Activated CD8-positive, alpha-beta T cell treated with anti-CD3 and anti-CD28 coated beads, Interleukin-2, amount 10 ng/mL, durations not matched to agents 7 days and 5 days (primary cell): ENCODE data around the gene KIF25. TPM values are rescaled to one million over a fixed set of nuclear protein-coding genes. Genes with fewer than 3 reads are reported as not detected.

Source experiments
- ATAC-seq: fragments of 150-1000 bp; cut with Tn5 transposase; one replicate; pipeline ENCODE4 v1.10.0; 2021; ENCODE audit warnings: moderate library complexity
- CTCF ChIA-PET: fragments of 350-600 bp; sonication (Branson Sonifier 250); formaldehyde crosslinking; loops from one replicate; lab custom pipeline; 2021; ENCODE audit warnings: antibody characterized with exemption; lab: Charles Lee
- POLR2A ChIA-PET: fragments of 350-600 bp; sonication (Branson Sonifier 250); formaldehyde crosslinking; loops from one replicate; lab custom pipeline; 2021; ENCODE audit warnings: antibody characterized with exemption; lab: Charles Lee
- DNase-seq: peaks from one replicate; pipeline ENCODE4 v3.0.0-alpha.2; 2020
- H3K27ac Mint-ChIP-seq: one replicate; pipeline ENCODE4 v1.8.0; 2021; ENCODE audit warnings: mild to moderate bottlenecking, mixed read lengths
- H3K27me3 Mint-ChIP-seq: one replicate; pipeline ENCODE4 v1.8.0; 2021; ENCODE audit warnings: low read depth, mixed read lengths
- H3K36me3 Mint-ChIP-seq: one replicate; pipeline ENCODE4 v1.8.0; 2021; ENCODE audit warnings: low read depth, mixed read lengths
- H3K4me1 Mint-ChIP-seq: one replicate; pipeline ENCODE4 v1.8.0; 2021; ENCODE audit warnings: low read depth, mixed read lengths
- H3K4me3 Mint-ChIP-seq: one replicate; pipeline ENCODE4 v1.8.0; 2021; ENCODE audit warnings: mild to moderate bottlenecking, mixed read lengths
- H3K9me3 Mint-ChIP-seq: one replicate; pipeline ENCODE4 v1.8.0; 2022; ENCODE audit warnings: mixed read lengths; ENCODE audit not compliant: insufficient read depth
- total RNA-seq, 2 experiments: library from RNA; stranded (reverse); gene quantifications; one replicate each; pipeline ENCODE4 v1.2.3, GENCODE V29; 2021

Gene KIF25
- total RNA-seq, 2 experiments from 2014 or later, result not detected

GRCh38 chr6:167976708-167977107, 20.8 kb upstream of the KIF25 start:
- POLR2A ChIA-PET, result no interaction called here
- Mint-ChIP-seq H3K4me1 (no peaks in the 10 kb centered on the region), H3K27ac (no peak overlapping the region), H3K4me3 (no peak overlapping the region), H3K27me3 (peaks cover 3% of the 10 kb centered on the region), H3K36me3 (no peaks in the 10 kb centered on the region), H3K9me3 (no peaks in the 10 kb centered on the region)
- CTCF ChIA-PET, result no interaction called here
- ATAC-seq (no peak), DNase-seq (no peak)

- DNase-seq (no peak), ATAC-seq (no peak)
- H3K4me3 Mint-ChIP-seq, result no peak overlapping the region
- H3K27ac Mint-ChIP-seq, result no peak overlapping the region
- no peaks in the 10 kb centered on the region for H3K9me3 Mint-ChIP-seq
- H3K27me3 Mint-ChIP-seq, result peaks cover 3% of the 10 kb centered on the region
- ChIA-PET POLR2A (no interaction called here), CTCF (no interaction called here)
- no peaks in the 10 kb centered on the region for H3K4me1 Mint-ChIP-seq
- H3K36me3 Mint-ChIP-seq, result no peaks in the 10 kb centered on the region
Measured at GRCh38 chr6:167977717-167978467, 19.6 kb upstream of the KIF25 start.

GRCh38 chr6:167978607-167979006, 18.9 kb upstream of the KIF25 start:
- no peak overlapping the region for H3K27ac Mint-ChIP-seq
- H3K4me1 Mint-ChIP-seq, result no peaks in the 10 kb centered on the region
- no peak overlapping the region for H3K4me3 Mint-ChIP-seq
- H3K36me3 Mint-ChIP-seq, result no peaks in the 10 kb centered on the region
- ChIA-PET CTCF (no interaction called here), POLR2A (no interaction called here)
- DNase-seq, result no peak
- ATAC-seq, result no peak
- no peaks in the 10 kb centered on the region for H3K9me3 Mint-ChIP-seq
- H3K27me3 Mint-ChIP-seq, result peaks cover 3% of the 10 kb centered on the region

GRCh38 chr6:167979436-167980139, 17.9 kb upstream of the KIF25 start:
- H3K36me3 Mint-ChIP-seq, result no peaks in the 10 kb centered on the region
- no peak for DNase-seq
- no peak for ATAC-seq
- peaks cover 3% of the 10 kb centered on the region for H3K27me3 Mint-ChIP-seq
- H3K9me3 Mint-ChIP-seq, result no peaks in the 10 kb centered on the region
- H3K27ac Mint-ChIP-seq, result no peak overlapping the region
- CTCF ChIA-PET, result no interaction called here
- POLR2A ChIA-PET, result no interaction called here
- H3K4me3 Mint-ChIP-seq, result no peak overlapping the region
- no peaks in the 10 kb centered on the region for H3K4me1 Mint-ChIP-seq

GRCh38 chr6:167980911-167981580, 16.4 kb upstream of the KIF25 start:
- Mint-ChIP-seq H3K9me3 (no peaks in the 10 kb centered on the region), H3K4me3 (no peak overlapping the region), H3K36me3 (no peaks in the 10 kb centered on the region), H3K27ac (no peak overlapping the region), H3K4me1 (no peaks in the 10 kb centered on the region), H3K27me3 (peaks cover 3% of the 10 kb centered on the region)
- ATAC-seq (no peak), DNase-seq (no peak)
- ChIA-PET POLR2A (no interaction called here), CTCF (interaction anchor here (0.8 kb wide), 1 partner anchor 13 kb away, joined by 4 read pairs; no protein-coding TSS in a partner anchor)

GRCh38 chr6:167981916-167982462, 15.5 kb upstream of the KIF25 start:
- peaks cover 3% of the 10 kb centered on the region for H3K27me3 Mint-ChIP-seq
- no peaks in the 10 kb centered on the region for H3K4me1 Mint-ChIP-seq
- ChIA-PET POLR2A (no interaction called here), CTCF (no interaction called here)
- no peaks in the 10 kb centered on the region for H3K36me3 Mint-ChIP-seq
- no peaks in the 10 kb centered on the region for H3K9me3 Mint-ChIP-seq
- H3K4me3 Mint-ChIP-seq, result no peak overlapping the region
- DNase-seq (no peak), ATAC-seq (no peak)
- H3K27ac Mint-ChIP-seq, result no peak overlapping the region

GRCh38 chr6:167984144-167984719, 13.2 kb upstream of the KIF25 start:
- DNase-seq (no peak), ATAC-seq (no peak)
- Mint-ChIP-seq H3K4me3 (no peak overlapping the region), H3K9me3 (no peaks in the 10 kb centered on the region), H3K27me3 (peaks cover 3% of the 10 kb centered on the region), H3K4me1 (no peaks in the 10 kb centered on the region), H3K36me3 (no peaks in the 10 kb centered on the region), H3K27ac (no peak overlapping the region)
- CTCF ChIA-PET, result no interaction called here
- POLR2A ChIA-PET, result interaction anchor here (0.5 kb wide), 1 partner anchor 509 kb away, joined by 3 read pairs; no protein-coding TSS in a partner anchor

GRCh38 chr6:167984876-167985604, 12.4 kb upstream of the KIF25 start:
- POLR2A ChIA-PET, result interaction anchor here (0.5 kb wide), 1 partner anchor 510 kb away, joined by 3 read pairs; no protein-coding TSS in a partner anchor
- Mint-ChIP-seq H3K27ac (no peak overlapping the region), H3K27me3 (peaks cover 3% of the 10 kb centered on the region), H3K36me3 (no peaks in the 10 kb centered on the region), H3K4me1 (no peaks in the 10 kb centered on the region), H3K4me3 (no peak overlapping the region), H3K9me3 (no peaks in the 10 kb centered on the region)
- CTCF ChIA-PET, result no interaction called here
- DNase-seq (no peak), ATAC-seq (no peak)

GRCh38 chr6:167985911-167986595, 11.4 kb upstream of the KIF25 start:
- ATAC-seq (no peak), DNase-seq (no peak)
- Mint-ChIP-seq H3K36me3 (no peaks in the 10 kb centered on the region), H3K4me3 (no peak overlapping the region), H3K9me3 (no peaks in the 10 kb centered on the region), H3K27me3 (no peaks in the 10 kb centered on the region), H3K4me1 (no peaks in the 10 kb centered on the region), H3K27ac (no peak overlapping the region)
- ChIA-PET POLR2A (no interaction called here), CTCF (no interaction called here)

- no peak overlapping the region for H3K27ac Mint-ChIP-seq
- H3K27me3 Mint-ChIP-seq, result no peaks in the 10 kb centered on the region
- CTCF ChIA-PET, result interaction anchor here (1.0 kb wide), 1 partner anchor 28 kb away, joined by 3 read pairs; no protein-coding TSS in a partner anchor
- no peaks in the 10 kb centered on the region for H3K36me3 Mint-ChIP-seq
- POLR2A ChIA-PET, result no interaction called here
- no peaks in the 10 kb centered on the region for H3K9me3 Mint-ChIP-seq
- DNase-seq, result no peak
- ATAC-seq, result no peak
- no peaks in the 10 kb centered on the region for H3K4me1 Mint-ChIP-seq
- no peak overlapping the region for H3K4me3 Mint-ChIP-seq
Measured at GRCh38 chr6:167987396-167988153, 9.9 kb upstream of the KIF25 start.
